ENCODE measurements around the gene OXER1. TPM values are rescaled to one million over a fixed set of nuclear protein-coding genes. Genes with fewer than 3 reads are reported as not detected.

Gene OXER1
- total and polyA plus RNA-seq, 9 of the 15 experiments (the other 6 are each of a cell fraction or from before 2014, with no cell fraction given): not detected

GRCh38 chr2:42810121-42810970 lies 46.4 kb upstream of the OXER1 start (continued):
- TF ChIP-seq, protein P1, sequence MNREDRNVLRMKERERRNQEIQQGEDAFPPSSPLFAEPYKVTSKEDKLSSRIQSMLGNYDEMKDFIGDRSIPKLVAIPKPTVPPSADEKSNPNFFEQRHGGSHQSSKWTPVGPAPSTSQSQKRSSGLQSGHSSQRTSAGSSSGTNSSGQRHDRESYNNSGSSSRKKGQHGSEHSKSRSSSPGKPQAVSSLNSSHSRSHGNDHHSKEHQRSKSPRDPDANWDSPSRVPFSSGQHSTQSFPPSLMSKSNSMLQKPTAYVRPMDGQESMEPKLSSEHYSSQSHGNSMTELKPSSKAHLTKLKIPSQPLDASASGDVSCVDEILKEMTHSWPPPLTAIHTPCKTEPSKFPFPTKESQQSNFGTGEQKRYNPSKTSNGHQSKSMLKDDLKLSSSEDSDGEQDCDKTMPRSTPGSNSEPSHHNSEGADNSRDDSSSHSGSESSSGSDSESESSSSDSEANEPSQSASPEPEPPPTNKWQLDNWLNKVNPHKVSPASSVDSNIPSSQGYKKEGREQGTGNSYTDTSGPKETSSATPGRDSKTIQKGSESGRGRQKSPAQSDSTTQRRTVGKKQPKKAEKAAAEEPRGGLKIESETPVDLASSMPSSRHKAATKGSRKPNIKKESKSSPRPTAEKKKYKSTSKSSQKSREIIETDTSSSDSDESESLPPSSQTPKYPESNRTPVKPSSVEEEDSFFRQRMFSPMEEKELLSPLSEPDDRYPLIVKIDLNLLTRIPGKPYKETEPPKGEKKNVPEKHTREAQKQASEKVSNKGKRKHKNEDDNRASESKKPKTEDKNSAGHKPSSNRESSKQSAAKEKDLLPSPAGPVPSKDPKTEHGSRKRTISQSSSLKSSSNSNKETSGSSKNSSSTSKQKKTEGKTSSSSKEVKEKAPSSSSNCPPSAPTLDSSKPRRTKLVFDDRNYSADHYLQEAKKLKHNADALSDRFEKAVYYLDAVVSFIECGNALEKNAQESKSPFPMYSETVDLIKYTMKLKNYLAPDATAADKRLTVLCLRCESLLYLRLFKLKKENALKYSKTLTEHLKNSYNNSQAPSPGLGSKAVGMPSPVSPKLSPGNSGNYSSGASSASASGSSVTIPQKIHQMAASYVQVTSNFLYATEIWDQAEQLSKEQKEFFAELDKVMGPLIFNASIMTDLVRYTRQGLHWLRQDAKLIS (CRISPR knock-in tag; IDR thresholded peaks at IDR 0.05): peak; percentile 93
- TF ChIP-seq CEBPB (tag; IDR thresholded peaks at IDR 0.05) (peak; percentile 98), KLF1 (tag; IDR thresholded peaks at IDR 0.05) (no peak), BRD9 (IDR thresholded peaks at IDR 0.05; ENCODE audit: low read depth, partially characterized antibody) (peak; percentile 99), POLR2G (IDR thresholded peaks at IDR 0.05; ENCODE audit: low read depth, low read length) (peak; percentile 95), BCLAF1 (IDR thresholded peaks at IDR 0.05; ENCODE audit: borderline replicate concordance in 1 of 2, control insufficient read depth in 1 of 2, low read depth in 2 of 2, low read length in 1 of 2) (peak in 1 of 2 experiments; percentile 75; a peak in 1 of 4 replicates), SIN3A (IDR thresholded peaks at IDR 0.05; ENCODE audit: borderline replicate concordance in 2 of 2, control insufficient read depth in 1 of 2, low read depth in 2 of 2, low read length in 2 of 2) (peak in 1 of 2 experiments; percentile 61; a peak in 1 of 4 replicates), NONO (IDR thresholded peaks at IDR 0.05; ENCODE audit: low read depth in 2 of 2, low read length in 1 of 2) (peak; percentile 56 to 97; a peak in 3 of 4 replicates), STAT5A (IDR thresholded peaks at IDR 0.05; ENCODE audit: borderline replicate concordance, low read length) (peak; percentile 21; the same call in 1 of the 2 replicates), ZFX (CRISPR knock-in tag; IDR thresholded peaks at IDR 0.05) (peak; percentile 98), ZNF12 (CRISPR knock-in tag; IDR thresholded peaks at IDR 0.05) (peak; percentile 81), XRCC3 (IDR thresholded peaks at IDR 0.05) (no peak), MAZ (CRISPR knock-in tag; conservative IDR thresholded peaks at IDR 0.05 in 1 of 2, IDR thresholded peaks at IDR 0.05 in 1 of 2) (peak; percentile 35 to 88; a peak in 3 of 4 replicates), ZNF780A (CRISPR knock-in tag; IDR thresholded peaks at IDR 0.05) (no peak), SNRNP70 (optimal IDR thresholded peaks at IDR 0.05; ENCODE audit: low read depth, low read length) (no peak)
- TF ChIP-seq, protein P2, sequence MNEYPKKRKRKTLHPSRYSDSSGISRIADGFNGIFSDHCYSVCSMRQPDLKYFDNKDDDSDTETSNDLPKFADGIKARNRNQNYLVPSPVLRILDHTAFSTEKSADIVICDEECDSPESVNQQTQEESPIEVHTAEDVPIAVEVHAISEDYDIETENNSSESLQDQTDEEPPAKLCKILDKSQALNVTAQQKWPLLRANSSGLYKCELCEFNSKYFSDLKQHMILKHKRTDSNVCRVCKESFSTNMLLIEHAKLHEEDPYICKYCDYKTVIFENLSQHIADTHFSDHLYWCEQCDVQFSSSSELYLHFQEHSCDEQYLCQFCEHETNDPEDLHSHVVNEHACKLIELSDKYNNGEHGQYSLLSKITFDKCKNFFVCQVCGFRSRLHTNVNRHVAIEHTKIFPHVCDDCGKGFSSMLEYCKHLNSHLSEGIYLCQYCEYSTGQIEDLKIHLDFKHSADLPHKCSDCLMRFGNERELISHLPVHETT (CRISPR knock-in tag; conservative IDR thresholded peaks at IDR 0.05 in 1 of 2, IDR thresholded peaks at IDR 0.05 in 1 of 2): peak in 1 of 2 experiments; percentile 96; a peak in 2 of 4 replicates
